ENCODE data around the gene MN1. TPM values are rescaled to one million over a fixed set of nuclear protein-coding genes. Genes with fewer than 3 reads are reported as not detected.
A peak's percentile ranks its signal among the peaks of the same experiment; 100 is the strongest.

MN1 gene
- total RNA-seq: 0.13 and 0.25 TPM in 2 replicates

DNA sequence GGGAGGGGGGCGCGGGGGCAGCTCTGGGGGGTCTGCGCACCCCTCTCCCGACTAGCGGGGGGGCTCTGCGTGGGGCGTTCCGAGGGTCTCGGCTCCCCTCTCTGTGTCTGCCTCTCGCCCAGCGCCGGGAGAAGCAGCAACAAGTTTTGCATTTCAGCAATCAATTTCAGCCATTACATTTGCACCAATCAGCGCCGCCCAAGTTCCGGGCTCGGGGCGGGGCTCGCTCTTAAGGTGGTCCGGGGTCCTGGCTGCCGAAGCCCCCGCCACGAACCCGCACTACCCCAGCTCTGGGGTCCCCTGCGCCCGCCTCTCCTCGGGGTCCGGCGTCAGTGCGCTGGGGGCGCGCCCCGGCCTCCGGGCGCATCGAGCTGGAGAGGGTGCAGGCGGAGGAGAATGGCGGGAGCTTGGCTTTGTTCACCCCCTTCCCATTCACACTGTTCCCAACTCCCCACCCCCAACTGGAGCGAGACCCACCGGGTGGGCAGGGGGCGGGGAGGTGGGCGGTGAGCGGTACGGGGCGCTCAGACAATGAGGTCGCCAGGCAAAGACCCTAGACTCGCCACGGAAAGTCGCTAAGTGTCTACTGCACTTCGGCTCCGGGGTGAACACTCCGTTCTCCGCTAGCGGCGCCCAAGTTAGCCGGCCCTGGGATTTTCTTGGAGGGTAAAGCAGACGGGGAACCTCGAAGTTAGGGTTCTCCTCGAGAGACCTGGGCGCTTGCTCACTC, at the start of gene MN1:
Gene MN1, minus strand, starts transcription at position 141 of the 730 bp plus-strand sequence. CDS start 1,213 bp downstream, outside the sequence.
- DNase-seq (ENCODE audit: low read depth in 2 of 2): peak in 1 of 2 donors; percentile 75

DNA sequence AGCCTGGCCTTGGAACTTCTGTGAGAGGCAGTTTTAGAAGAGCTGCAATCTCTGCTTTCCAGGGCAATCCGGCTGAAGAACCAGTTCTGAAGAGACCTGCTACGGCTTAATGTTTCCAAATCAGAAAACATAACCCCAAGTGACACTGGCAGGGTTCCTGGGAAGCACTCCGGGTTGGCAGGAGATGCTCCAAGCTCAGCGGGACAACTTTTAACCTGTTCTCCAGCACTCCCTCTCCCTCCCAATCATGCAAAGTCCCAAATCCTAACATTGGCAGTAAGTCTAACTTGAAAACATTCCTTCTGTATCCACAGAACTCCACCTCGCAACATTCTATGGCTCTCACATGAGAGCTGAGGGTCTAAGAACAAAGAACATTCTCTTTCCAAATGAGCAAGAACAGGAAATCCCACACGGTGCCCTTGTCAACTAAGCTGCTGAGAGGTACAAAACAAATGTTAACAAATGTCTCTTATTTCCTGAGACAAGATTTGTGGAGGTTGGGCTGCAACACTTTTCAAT, 48.5 kb upstream of the MN1 start:
- peak in 1 of 2 donors; percentile 69 for DNase-seq (ENCODE audit: low read depth in 2 of 2)

DNA sequence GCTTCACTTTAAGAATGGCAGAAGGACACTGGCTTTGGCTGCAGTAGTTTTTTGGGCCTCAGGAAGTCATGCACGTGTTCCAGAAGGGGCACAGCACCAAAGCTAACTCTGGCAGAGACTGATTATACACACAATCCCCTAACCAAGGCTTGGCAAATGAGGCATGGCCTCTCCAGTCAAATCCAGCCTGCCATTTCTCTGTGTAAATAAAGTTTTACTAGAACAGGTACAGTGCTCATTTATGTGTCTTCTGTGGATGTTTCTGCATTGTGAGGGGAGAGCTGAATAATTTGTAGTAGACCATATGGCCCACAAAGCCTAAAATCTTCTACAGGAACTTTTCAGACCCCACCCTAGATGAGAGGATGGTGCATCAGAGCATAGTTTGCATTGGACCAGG, 46.4 kb upstream of the MN1 start:
- no peak for DNase-seq (ENCODE audit: low read depth in 2 of 2)

DNA sequence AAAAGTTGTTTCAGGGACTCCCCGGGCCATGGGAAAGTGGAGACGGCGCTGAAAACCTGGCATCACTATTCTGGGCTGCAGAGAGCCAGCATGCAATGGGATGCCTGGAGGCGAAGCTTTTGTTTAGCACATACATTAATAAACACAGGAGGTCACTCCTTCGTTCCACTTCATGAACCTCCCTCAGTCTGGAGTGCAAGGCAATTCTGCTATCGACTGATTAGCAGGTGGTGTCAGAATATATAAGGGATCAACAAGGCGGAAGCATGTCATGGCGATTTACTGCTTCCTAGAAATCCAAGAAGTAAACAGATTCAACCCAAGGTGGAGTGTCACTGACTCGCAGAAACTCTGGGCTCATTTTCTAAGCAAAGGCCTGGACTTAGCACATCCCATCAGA, 45.4 kb upstream of the MN1 start:
- DNase-seq (ENCODE audit: low read depth in 2 of 2): no peak

DNA sequence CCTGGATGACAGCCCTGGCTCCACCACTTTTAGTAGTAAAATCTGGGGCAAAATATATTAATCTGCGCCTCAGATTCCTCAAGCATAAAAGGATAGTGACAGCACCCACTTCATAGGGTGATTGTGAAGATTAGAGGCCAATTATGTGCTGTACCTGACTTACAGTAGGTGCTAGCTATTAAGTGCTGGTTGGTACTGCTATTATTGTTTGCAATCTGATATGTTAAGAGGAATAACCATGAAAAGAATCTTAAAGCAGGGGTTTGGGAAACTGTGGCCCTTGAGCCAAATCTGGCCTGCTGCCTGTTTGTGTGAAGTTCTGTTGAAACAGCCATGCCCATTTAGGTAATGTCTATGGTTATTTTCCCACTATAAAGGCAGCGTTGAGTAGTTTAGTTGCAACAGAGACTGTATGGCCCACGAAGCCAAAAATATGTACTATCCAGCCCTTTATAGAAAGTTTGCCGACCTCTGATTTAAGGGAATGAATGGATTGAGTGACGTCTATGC, 44.7 kb upstream of the MN1 start:
- DNase-seq (ENCODE audit: low read depth in 2 of 2): no peak

DNA sequence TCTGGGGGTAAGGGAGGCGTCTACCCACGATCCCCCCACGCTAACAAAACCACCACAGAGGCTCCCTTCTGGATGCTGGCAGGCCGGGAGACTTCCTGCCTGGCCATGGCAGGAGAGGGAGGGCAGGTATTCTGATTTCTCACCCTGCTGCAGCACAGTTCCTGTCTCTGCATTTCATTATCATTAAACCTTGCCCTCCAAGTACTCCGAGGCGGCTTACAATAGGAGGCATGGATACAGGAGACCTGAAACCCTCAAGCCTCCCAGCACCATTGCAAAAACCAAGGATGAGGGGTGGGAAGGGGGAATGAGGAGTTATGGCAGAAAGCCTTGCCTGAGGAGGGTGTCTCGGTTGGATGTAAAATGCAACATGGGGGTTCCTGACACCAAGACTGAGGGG, 44.1 kb upstream of the MN1 start:
- DNase-seq (ENCODE audit: low read depth in 2 of 2): no peak

DNA sequence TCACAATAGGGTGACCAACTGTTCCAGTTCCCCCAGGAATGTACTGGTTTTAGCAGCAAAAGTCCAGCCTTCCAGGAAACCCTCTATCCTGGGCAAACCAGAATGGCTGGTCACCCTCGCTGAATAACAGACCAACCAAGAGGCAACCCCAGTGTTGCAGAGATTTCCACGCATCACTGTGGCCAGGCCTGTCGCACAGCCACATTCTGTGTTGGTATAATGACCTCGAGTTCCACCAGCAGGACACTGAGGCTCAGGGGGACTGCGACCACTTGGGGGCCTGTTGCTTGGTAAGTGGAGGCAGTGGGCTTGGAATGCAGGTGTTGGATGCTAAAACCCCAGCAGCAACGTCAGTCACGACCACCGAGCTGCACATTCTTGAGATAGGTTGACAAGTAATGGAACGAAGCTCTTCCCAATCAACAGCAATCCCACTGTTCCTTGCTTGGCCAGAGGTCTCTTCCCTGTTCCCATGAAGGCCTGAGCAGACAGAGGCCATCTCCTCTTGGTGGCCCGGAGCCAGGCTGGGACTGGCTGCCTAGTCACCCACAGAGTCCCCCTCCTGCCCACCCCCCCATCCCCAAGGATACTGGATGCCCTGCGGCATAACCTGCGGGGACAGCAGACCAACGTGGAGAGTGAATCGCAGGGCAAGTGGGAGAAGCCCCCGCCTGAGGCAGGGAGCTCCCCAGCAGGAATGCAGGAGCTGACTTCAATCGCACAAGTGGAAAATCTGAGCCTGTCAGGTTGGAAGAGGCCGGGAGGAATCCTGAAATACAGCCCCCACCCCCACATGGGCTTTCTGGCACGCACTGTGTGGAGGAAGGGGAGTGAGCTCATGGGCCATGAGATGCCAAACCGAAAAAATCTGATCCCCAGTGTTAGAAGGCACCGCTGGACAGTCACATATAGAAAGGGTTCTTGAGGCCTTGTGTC, 43.4 kb upstream of the MN1 start:
- no peak for DNase-seq (ENCODE audit: low read depth in 2 of 2)

DNA sequence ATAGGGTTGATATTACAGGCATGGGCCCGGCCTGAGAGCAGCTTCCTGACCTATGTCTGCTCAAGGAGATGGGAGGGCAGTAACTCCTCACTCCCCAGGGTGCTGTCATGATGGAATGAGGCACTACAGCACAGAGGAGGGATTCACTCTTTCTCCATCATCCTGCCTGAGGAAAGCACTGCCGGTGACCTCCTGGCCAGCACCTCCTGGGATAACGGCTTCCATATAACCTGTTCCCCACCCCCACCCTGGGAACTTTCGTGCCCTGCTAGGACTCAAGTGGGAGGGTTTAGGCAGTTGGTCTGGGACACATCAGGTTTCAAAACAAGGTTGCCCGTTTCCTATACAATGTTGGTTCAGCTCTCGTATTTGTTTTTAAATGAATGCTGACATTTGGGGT, 42.7 kb upstream of the MN1 start:
- no peak for DNase-seq (ENCODE audit: low read depth in 2 of 2)

DNA sequence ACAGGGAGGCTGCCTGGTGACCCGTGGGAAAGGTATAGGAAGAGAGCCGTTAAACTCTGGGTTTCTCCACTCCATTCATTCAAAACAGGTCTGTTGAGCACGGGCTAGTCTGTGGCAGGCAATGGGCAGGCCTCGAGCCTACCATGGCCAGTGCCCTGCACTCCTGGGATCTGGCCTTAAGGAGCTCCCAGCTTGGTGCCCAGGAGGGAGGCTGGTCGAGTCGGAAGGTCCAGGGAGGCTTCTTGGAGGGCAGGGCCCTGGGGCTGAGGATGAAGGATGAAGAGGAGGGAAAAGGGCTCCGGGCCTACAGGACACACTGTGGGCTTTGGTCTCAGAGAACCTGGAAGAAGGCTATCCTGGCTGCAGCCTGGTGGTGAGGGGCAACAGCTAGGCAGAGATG, 41.9 kb upstream of the MN1 start:
- no peak for DNase-seq (ENCODE audit: low read depth in 2 of 2)

DNA sequence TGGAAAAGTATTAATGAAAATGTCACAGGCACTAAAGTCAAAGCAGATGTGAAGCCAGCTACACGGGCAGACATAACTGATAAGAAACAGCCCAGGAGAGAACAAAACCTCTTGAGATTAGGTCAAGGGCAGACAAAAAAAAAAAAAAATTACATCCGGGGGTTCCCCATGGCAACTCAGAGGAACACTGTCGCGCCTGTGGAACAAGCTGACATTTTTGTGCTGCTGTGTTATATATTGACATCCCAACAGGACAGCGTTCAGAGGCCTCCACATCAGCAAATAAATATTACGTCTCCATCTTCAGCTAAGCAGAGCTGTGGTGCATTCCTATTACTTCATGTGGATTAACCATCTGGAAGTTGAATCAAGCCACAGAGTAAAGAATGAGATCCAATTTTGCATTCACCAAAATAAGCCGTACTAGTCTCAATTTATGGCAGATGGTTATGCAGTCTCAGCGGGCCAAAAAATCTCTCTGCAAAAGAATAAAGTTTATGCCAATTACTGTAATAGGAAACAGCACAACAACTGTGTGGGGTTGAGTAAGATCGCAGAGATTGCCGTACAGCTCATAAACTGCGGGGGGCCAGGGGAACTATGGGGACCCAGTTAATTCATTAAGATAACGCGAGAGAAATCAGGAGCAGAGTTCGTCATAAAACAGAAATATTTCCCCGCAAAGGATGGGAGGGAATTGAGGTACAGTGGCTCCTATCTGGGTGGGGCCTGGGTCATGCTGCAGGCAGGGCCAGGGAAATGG, 41.3 kb upstream of the MN1 start:
- no peak for DNase-seq (ENCODE audit: low read depth in 2 of 2)

DNA sequence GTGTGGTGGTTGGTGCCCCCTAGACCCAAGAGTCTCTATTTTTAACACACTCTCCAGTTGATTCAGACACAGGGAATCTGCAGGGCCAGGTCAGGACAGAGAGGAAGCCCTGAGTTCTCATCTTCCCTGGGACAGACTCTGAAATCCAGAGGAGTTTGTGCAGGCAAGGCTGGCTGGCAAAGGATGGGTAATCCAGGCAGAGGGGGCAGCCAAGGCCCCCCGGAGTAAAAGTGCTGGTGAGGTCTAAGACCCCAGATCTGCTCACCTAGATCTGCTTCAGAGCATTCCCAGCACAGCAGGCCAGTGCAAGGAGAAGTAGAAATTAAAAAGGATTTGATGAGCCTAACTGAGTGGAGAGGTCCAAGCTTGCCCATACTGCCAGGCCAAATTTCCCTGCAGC, 40.6 kb upstream of the MN1 start:
- DNase-seq (ENCODE audit: low read depth in 2 of 2): no peak

DNA sequence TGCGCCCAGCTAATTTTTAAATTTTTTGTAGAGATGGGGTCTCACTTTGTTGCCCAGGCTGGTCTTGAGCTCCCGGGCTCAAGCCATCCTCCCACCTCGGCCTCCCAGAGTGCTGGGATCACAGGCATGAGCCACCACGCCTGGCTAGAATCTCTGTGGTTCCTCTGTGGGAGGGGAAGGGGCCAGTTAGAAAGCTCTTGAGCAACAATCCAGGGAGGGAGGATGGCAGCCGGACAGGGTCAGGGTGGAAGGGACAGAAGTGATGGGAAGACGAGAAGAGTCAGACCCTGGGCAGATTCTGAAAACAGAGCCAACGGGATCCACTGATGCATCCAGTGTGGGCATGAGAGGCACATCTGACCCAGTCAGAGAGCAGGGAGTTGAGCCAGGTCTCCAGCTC, 38.9 kb upstream of the MN1 start:
- DNase-seq (ENCODE audit: low read depth in 2 of 2): no peak

DNA sequence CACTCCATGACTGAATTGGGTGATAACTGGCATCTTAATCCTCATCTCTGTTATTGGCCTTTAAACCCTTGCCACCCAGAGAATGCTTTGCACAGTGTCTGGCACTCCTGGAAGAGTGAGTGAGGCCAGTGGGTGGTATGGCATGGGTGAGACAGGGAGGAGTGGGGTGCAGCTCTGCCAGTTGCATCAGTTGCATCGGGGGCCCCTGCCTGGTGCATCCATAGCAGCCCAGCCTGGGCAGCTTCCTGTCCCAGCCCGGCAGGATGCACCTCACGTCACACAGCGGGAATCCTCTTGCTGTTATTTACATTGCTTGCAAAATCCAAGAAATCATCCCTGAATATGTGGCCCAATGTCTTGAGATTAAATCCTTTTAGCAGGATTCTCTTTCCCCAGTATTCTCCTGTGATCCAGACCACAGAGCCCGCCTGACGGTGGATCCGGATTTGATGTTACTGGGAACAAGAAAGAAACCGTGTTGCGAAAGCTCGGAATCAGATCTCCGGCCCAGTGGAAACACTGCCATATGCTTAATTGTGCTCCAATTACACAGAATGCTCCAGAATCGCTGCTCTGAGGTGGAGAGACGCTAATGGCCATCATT, 37.6 kb upstream of the MN1 start:
- DNase-seq (ENCODE audit: low read depth in 2 of 2): no peak

DNA sequence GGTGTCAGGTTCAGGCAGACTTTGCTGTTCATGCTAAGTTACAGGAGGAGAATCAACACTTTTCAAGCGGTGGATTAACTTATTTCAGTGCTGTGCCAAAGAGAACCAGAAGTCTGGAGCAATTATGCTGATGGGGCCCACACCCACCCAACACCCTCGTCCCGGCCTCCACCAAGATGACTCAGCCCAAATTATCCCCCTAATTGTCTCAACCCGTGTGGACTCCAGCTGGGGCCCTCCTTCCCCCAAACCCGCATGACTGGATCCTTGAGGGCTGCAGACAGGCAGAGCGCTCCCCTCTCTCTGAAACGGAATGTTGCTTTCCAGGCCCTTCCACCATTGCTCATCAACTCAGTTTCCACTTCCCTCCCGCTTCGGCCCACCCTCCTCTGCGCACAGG, 34.6 kb upstream of the MN1 start:
- DNase-seq (ENCODE audit: low read depth in 2 of 2): no peak

DNA sequence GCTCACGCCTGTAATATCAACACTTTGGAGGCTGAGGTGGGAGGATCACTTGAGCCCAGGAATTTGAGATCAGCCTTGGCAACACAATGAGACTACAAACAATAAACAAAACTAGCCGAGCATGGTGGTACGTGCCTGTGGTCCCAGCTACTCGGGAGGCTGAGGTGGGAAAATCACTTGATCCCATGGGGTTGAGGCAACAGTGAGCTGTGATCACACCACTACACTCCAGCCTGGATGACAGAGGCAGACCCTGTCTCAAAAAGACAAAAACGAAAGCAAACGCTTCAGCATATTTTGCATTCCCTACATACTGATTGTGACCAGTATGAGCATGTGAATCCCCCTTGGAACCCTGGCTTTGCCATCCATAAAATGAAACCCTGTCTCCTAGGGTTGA, 33.9 kb upstream of the MN1 start:
- DNase-seq (ENCODE audit: low read depth in 2 of 2): no peak

DNA sequence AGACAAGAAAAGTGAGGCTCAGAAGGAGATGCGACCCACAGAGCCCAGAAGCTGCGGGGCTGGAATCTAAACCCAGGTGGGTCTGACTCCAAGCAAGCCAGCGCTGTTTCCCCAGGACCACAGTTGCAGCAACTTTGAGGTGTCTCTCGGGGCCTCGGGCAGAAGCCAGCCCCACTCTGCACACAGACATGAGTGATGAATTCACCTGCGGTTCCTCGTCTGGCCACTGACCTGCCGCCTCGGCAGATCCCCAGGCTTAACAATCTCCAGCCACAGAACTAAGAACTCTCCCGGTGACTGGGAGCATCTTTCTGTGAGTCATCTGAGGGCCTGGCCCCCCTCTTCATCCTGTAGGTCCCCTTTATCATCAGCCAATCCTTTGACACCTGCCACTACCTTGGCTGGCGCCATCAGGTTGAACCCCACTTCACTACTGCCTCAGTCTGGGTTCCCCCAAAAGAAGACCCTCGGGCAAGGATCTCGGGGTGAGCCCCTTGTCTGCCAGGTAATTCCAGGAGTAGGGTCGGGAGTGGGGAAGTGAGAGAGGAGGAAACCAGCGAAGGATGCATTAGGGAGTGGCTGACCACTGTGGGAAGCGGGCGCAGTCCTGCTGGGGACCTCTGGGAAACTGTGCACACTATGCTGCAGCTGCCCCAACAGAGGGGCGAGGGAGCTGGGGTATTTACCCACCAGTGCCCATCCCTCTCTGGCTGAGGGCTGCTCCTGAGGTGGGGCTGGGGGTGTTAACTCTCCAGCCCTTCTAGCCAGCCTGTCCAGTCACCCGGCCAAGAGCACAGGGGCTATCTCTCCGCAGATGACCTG, 33.0 kb upstream of the MN1 start:
- DNase-seq (ENCODE audit: low read depth in 2 of 2): no peak

DNA sequence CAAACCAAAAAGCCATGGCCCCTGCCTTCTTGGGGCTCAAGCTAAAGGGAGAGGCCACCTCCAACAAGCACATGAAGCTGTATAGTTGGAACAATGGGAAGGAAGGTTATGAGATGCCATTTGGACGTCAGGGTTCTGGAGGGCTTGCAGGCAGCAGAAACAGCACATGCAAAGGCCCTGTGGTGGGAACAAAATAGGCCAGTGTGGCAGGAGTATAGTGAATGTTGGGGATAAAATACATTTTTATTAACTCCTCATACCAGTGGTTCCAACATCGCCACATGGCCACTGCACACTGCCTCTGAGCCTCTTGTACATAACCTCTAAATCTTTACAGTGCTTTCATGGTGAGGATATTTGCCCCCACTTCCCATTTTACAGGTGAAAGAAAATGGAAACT, 32.2 kb upstream of the MN1 start:
- no peak for DNase-seq (ENCODE audit: low read depth in 2 of 2)

DNA sequence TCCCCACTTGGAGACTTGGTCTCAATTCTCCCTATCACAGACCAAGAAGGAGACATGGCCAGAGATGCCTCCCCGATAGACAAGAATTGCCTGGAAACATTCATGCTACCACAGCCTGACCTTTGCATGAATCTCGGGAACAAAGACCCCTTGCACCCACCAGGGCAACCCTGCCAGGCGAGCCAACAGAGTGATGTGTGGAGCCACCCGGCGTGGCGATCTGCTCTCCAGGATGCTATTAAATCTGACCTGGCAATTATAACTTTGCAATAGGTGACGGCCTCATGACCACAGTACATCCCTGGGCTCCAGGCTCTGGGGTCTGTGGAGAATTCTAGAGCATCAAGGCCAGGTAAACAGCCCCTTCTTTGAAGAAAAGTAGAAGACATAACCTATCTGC, 31.1 kb upstream of the MN1 start:
- DNase-seq (ENCODE audit: low read depth in 2 of 2): no peak

DNA sequence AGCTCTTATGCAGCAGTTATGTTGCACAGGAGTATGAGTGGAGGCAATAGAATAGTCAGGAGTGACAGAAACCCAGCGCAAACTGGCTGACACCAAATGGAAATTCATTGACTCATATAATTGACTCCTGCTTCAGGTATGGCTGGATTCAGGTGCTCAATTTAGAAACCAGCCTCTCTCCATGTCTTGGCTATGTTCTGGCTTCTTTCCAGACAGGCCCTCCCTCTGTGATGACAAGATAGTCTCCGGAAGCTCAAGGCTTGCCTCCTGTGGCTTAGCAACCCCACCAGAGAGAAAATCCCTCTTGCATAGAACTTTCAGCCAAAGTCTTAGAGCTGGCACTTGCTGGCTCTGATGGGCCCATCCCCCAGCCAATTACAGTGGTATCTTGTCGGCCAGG, 28.1 kb upstream of the MN1 start:
- no peak for DNase-seq (ENCODE audit: low read depth in 2 of 2)

Data from dermis microvascular lymphatic vessel endothelial cell (primary cell).